GM19023 (cell line): Measurements from ENCODE around the gene GPR137B.
"Not testable (repeated sequence)": the region's sequence is repeated elsewhere in the genome, so short reads cannot be mapped to it uniquely, and the experiment has no call there.

Experiments
- ATAC-seq: cut with Tn5 transposase; IDR thresholded peaks from one replicate; pipeline ENCODE4 v1.9.1; 2021; ENCODE audit warnings: mild to moderate bottlenecking, moderate library complexity; ENCODE audit not compliant: unreplicated experiment

Gene GPR137B

DNA sequence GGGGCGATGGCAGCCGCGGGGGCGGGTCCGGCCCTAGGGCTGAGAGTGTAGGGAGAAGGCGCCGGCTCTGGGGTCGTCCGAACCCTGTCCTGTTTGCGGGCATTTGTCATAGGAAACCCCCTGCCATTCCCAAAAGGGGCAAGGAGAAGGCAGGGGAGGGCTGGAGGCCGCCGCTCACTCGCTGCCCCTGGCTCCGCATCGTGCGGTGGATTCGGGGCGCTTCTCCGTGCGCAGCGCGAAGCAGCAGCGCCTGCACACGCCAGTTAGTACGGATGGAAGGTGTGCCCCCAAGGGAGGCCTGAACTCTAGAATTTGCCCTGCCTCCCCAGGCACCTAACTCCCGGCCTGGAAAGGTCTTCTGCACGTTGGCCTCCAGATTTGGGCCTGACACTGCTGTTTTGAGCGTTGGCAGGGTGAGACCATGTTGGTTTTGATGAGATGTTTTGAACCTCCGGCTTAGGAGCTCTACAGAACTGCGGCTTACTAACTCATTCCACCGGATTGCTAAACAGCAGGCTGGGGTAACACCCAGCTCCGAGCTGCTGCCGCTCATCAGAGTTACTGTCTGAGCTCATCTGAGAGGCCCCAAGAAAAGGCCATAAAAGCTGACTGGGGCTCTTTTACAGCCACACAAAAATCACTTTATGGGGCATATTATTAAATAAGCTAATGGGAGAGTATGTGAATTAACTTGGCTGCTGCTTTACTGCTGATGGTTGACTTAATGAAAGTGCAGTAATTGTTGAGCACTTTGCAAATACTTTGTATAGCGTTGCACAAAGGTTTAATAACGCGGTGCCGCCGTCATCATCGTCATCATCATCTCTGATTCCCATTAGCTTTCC, 987 bp downstream of the GPR137B start:
- peak; percentile 34 for ATAC-seq

DNA sequence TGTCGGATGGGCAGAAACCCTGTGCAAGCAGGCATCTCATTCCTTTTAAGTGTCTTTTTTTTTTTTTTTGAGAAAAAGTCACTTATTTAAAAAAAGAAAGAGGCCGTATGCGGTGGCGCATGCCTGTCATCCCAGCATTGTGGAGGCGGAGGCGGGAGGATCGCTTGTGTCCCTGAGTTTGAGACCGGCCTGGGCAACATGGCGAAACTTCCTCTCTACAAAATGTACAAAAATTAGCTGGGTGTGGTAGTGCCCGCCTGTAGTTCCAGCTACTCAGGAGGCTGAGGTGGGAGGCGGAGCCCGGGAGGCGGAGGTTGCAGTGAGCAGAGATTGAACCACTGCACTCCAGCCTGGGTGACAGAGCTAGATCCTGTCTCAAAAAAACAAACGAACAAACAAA, 1.7 kb downstream of the GPR137B start:
- ATAC-seq = no peak

DNA sequence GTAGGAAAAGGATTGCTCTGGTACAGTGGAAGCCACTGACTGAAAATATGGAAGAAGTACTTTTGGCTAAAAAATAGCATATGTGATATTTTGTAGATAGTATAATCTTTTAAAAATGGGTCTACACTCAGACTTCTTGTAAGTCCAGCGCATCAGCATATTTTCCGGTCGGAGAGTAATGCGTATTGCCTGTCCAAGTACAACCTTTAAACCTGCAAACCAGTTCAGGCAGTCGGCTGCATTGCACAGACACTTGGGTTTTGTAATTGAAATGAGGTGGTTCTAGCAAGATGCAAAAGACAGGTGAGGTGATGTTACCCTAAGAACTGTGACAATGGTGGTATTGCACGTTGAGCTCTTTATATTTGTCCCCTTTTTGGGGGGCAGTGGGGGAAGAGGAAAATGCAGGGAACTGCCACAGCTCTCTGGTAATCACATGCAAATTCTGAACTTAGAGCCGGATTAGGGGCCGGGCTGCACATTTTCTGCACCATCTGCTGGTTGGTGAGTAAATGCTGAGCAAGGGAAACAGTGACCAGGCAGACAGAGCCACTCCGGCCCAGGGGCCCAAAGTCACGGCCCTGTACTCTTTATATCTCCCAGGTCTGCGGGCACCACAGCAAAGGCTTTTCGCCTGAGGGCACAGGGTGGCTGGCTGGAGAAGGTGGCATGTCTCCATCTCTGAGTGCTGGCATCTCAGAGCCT, 2.3 kb downstream of the GPR137B start:
- ATAC-seq = no peak

DNA sequence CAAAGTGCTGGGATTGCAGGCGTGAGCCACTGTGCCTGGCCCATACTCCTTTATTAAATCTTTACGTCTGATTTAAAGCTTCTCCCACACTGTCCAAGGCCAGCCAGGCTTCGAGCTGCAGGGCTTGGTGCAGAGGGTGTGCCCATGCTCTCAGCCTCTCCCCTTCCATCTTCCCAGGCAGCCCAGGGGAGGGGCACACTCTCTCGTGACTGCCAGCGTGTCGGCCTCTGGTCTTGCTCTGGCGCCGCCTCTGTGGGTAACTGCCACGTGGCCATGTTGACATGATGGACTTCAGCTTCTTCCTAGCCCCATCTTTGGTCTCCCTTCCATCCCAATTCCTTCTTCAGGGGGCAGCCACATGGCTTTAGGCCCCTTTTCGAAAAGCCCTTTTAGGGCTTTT, 4.7 kb downstream of the GPR137B start:
- ATAC-seq = no peak

DNA sequence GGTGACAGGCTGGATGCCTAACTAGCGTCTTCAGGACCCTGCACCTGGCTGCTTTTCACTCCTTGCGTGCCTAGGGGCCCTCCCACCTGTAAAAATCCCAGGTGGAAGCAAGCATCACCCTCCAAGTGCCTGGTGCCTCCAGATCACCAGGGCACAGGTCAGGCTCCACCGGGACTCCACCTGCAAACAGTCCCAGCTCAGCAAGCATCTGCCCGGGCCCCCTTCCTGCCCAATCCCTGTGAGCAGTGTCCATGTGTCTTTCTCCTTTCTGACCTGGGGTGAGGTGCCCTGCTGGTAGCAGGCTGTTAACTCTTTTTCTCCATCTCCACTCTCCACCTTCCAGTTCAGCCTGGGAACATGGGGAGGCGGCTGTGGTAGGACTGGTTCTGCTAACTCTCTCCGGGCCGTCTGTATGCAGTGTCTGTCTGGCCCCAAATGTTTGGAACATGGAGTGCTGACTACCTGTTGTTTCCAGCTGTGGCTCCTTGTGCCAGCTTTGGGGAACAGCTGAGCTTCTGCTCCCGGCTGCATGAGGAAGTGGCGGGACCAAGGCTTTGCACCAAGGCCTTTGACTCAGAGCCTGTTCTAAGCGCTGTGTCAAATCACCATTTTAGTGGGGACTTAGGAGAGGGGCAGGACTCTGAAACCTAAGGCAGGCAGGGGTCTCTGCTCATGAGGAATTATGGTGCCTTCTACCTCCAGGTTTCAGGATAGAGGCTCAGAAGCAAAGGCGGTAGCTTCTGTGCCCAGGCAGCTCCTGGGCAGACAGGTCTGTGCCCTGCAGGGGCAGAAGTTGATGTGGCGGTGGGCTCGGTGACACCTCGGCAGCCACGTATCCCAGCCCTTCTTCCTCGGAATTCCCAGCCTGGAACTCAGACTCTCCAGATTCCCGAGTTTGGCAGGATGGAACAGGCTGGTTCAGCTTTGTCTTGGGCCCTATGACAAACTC, 5.5 kb downstream of the GPR137B start:
- ATAC-seq = no peak

DNA sequence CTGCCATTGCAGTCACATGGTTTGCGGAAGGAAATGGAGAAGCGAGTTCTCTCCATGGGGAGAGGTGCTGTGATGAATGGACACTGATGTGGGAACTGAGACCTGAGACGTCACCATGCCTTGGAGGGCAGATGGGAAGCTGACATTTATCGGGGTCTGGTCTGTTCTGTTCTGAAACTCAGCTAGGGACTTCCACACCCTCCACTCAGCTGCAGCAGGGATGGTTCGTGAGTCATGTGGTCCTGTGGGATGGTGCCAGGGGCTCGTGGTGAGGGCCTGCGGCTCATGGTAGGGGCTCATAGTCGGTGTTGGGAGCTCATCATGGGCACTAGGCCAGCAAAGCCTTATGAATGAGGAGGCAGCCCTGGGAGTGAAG, 6.1 kb downstream of the GPR137B start:
- ATAC-seq = no peak

DNA sequence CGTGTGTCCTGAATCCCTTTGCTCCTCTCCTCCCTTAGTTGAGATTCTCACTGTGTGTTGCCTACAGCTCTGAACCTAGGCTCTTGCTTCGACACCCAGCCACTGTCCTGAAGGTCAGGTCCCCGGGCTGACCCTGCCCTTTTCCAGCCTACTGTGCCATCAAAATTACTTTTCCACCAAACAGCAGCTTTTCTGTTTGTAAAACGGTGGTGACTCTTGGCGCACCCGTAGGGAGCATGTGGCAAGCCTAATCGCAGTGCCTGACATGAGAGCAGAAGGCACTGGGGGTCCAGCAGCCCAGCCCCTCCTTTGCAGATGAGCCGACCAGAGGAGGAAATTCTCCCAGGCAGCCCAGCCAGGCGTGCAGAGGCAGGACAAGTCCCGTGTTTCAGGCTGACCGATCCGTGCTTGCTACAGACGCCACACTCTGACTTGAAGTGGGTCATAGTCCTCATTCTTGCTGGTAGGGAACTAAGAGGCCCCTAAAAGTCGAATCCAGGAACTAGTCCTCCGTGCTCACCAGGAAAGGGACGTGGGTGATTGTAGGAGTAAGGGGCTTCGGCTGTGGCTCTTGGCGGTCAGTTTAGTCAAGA, 6.8 kb downstream of the GPR137B start:
- no peak for ATAC-seq

DNA sequence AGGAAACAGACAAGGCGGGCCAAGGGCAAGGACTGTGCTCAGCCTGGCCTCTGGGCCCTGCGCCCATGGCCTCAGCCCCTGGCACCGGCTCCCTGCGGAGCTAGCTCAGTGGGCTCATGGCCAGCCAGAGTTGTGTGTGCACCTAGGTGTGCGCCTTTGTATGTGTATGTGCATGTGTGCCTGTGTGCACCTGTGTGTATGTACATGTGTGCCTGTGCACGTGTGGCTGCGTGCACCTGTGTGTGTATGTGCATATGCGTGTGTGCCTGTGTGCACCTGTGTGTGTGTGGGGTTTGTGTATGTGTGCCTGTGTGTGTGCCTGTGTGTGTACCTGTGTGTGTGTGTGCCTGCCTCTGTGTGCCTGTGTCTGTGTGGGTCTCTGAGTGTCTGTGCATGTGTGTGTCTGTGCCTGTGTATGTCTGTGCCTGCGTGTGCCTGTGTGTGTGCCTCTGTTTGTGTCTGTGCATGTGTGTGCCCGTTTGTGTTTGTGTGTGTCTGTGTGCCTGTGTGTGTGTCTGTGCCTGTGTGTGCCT, 7.4 kb downstream of the GPR137B start:
- ATAC-seq = no peak

DNA sequence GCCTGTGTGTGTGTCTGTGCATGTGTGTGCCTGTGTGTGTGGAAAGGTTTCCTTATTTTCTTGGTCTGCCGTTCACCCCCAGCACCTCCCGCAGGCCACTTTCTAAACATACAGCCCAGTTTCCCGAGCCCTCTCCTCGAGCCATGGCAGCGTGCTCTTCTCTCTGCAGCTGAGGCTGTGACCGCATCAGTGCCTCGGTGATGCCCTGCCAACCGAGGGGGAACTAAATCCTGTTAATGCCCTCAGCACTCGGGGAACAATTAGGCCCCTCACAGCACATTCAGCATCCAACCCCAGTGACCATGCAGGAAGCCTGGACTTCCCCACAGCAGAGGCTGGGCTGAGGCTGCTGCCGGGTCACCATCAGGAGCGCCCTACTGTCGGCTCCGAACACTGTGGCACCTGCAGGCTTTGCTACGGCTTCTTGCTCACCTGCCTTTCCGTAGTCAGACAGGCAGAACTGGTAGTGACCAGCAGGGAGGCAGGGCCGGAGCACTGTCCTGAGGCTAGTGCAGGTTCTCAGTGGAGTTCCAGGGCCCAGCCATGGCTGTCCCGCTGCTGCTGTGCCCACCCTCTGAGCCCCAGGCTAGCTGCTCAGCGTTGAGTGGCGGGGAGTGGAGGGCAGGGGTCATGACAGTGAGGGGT, 8.1 kb downstream of the GPR137B start:
- no peak for ATAC-seq

DNA sequence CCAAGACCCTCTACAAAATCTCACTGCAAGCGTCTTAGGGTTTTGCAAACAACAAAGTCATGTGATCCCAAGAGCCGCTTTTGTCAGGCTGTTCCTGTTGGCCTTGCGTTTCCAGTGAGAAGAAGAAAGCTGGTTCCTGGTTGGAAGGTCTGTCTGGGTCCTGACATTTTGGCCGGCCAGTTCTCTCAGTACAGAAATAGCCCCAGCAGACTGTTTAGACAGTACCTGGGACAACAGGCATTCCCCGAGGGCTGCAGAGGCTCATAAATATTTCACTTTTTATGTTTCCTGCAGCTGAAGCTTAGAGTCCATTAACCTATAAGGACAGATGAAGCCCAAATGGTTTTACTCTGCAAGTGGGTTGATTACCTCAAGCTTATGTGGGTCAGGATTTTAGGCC, 8.6 kb downstream of the GPR137B start:
- ATAC-seq = no peak

DNA sequence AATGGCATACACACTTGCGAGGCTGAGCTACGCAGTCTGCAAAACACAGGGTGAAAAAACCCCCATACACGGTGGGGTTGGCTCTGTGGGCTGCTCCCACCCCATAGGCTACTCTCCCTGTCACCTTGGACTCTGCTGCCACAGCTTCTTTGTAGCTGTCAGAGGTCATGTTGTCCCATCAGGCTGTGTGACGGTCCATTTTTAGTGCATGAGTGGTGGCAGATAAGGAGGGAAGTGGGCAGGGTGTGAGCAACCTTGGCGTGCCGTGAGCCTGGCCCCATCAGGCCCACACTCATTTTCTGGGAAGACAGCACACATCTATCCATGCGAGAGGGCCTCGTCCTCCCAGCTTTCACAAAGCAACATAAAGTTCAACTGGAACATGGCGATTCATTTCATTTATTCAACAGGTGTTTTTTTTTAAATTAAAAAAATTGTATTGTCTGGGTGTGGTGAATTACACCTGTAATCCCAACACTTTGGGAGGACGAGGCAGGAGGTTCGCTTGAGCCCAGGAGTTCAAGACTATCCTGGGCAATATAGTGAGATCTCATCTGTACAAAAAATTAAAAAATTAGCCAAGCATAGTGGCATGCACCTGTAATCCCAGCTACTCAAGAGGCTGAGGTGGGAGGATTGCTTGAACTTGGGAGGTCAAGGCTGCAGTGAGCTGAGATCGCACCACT, 9.5 kb downstream of the GPR137B start:
- ATAC-seq = no peak

DNA sequence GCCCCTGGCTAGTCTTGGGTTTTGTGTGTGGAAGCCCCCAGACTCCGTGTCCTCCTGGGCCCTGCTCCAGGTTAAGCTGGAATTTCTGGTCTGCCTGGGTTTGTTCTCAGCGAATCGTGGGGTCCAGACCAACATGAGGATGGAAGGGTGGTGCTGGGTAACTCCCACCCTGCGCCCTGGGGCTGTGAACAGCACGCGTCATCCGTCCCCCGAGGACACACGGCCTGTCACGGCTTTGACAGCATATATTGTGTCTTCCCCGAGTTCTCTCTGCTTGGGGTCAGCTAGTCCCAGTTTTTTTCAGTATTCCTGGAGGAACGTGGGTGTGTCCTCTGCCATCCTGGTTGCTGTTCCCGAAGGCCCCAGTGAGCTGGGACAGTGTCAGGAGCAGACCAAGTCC, 11.8 kb downstream of the GPR137B start:
- no peak for ATAC-seq

DNA sequence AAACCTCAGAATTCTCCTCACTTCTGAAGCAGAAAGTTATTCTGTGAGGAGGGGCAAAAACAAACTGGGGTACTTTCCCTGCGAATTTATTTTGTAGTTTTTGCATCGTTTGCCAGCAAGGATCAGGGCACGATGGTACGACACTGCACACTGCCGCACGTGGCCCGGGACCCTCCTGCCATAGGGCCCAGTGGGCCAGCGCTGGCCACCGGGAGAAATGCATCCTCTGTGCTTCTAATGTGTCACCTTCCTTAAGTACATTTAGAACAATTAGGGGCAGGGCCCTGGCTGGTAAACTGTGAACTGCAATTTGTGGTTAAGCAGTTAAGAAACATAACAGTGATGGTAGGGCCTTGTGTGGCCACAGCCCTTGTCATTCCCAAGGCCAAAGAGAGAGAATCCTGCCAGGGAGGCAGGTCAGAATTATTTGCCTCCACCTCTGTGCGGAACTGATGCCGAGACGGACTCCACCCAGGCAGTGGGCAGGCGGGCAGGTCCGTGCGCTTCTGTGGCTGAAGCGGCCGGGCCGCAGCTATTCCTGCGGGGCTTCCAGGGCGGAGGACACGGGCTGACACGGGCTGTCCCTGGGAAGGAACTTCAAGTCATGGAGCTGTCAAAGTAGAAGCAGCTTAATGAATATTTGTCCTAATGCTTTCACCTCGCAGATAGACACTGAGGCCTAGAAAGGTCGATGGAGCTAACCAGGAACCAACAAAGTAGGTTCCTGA, 12.5 kb downstream of the GPR137B start:
- no peak for ATAC-seq

DNA sequence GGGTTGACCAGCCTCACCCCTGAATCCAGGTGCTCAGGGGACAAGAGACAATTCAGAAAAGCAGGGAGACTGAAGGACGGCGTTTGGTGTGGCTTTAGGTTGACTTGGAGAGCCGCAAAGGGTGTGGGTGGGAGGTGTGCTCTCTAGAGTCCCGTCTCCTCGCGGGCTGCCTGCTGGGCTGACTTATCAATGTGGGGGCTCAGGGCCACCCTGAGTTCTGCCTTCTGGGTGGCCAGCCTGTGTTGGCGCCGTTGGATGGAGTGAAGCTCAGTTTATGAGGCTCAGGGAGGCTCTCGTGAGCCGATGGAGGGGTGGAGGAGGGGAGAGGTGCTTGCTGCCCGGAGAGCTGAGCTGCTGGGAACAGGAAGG, 13.0 kb downstream of the GPR137B start:
- ATAC-seq = no peak

DNA sequence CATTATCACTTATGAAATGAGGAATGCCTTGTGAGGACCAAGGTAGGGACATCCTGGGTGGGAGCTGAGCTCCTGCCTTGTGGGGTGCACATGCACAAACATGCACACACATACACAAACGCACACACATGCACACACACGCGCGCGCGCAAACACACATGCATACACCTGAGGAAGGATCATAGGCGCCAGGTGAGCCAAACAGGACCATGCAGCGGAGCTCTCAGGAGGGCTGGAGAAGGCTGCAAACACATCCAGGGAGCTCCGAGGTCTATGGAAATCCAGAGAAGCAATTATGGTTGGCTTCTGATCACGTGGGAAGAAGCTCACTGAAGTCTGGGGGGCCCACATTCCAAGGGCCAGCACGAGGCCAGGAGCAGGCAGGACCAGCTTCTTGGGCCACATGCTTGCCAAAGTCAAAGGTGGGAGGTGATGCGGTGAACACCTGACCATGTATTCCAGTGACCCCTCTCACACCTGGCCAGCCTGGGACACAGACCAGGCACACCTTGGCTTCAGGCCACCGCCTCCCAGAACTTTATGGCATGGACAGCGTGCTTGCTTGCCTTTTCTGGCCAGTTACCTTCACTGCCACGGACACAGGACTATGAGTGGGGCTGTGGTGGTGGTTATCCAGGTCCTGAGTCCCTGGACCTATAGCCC, 13.6 kb downstream of the GPR137B start:
- ATAC-seq = no peak

DNA sequence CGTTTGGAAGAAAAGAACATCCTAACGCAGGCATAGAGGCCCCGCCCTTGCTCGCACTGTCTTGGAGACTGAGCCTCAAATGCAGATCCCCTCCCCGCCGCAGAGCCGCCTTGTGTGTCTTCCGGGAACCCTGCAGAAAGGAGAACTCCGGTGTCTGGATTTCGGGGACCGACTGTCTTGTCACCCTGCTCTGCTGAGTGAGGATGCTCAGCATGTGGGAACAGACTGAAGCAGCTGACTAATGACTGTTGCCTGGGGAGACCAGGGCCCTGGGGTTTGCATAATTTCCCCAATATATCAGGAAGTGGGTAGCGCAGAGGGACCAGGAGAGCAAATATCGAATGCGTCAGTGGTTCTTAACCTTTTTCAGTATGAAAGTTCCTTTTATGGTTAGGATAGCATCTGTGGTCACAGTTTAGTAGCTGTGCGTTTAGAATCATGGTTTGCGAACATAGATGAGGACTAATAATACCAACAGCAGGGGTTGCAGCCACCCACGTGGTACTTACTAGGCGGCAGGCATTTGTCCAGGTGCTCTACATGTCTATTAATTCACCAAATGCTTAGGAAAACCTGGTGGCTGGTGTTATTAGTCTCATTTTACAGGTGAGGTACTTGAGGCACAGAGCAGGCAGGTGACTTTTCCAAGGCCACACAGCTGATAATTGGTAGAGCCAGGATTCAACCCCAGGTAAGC, 14.3 kb downstream of the GPR137B start:
- peak; percentile 77 for ATAC-seq

DNA sequence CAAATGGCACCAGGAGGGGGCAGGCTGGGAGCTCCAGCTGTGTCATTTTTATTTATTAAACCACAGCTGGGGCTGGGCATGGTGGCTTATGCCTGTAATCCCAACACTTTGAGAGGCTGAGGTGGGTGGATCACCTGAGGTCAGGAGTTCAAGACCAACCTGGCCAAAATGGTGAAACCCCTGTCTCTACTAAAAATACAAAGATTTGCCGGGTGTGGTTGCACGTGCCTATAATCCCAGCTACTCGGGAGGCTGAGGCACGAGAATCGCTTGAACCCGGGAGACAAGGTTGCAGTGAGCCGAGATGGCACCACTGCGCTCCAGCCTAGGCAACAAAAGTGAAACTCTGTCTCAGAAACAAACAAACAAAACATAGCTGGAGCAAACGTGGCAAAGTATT, 15.7 kb downstream of the GPR137B start:
- not testable (repeated sequence) for ATAC-seq

DNA sequence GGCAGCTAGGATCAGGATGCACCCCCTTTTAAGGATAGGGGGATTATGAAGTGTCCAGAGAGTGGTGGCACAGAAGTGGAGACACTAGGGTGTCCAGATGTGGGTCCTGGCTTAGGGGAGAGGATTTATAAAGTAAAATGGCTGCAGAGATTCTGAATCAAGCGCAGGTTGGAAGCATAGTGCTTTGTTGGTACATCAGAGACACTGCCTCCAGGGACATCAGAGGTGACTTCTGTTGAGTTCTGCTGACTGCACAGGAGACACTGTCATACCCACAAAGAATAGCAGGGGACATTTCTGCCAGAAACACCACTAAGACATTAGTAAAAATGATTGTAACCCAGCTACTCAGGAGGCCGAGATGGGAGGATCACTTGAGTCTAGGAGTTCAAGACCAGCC, 16.4 kb downstream of the GPR137B start:
- ATAC-seq = no peak
